HG02885 (cell line): ENCODE results near the gene FOXN3.

Experiments used
- ATAC-seq: cut with Tn5 transposase; IDR thresholded peaks from one replicate; pipeline ENCODE4 v1.9.1; 2021; ENCODE audit warnings: mild to moderate bottlenecking; ENCODE audit not compliant: unreplicated experiment, poor library complexity

FOXN3 gene

GRCh38 chr14:89415159-89415558, 1.9 kb downstream of the FOXN3 start:
- no peak for ATAC-seq

- no peak for ATAC-seq
Observed at GRCh38 chr14:89411976-89412375, 5.1 kb downstream of the FOXN3 start.

- ATAC-seq = no peak
Observed at GRCh38 chr14:89409961-89410360, 7.1 kb downstream of the FOXN3 start.

DNA sequence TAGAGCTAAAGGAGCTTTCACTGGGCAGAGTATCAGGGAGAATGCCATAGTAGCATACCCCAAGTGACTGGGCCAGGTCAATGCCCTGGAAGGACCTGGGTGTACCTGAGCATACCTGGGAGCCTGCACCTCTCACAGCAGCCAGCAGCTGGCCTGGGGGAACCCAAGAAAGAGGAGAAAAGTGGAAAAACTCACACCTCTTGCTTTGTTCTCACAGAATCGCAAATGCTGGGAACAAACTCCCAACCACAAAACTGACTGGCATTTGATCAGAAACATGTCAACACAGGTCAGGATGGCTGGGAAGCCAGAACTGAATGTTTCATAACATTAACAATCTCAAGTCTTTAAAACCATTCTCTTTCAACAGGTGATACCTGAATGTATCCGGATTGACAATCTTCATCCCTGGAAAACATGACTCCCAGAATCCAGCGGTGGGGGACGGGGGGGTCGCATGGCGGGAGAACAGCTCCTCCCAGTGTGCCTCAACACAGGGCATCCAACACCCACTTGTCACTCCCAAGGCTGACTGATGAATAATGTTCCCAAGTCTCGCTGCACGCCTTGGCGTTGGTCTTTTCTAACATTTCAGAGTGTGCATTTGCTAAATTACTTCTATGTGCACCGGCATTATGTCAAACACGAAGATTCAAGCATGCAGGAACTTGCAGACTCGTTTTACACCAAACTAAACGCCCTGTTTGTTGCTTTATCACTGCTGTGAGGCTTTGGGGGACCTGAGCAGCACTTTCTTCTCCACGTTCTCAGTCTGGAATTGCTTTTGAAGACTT, 7.9 kb downstream of the FOXN3 start:
- no peak for ATAC-seq

DNA sequence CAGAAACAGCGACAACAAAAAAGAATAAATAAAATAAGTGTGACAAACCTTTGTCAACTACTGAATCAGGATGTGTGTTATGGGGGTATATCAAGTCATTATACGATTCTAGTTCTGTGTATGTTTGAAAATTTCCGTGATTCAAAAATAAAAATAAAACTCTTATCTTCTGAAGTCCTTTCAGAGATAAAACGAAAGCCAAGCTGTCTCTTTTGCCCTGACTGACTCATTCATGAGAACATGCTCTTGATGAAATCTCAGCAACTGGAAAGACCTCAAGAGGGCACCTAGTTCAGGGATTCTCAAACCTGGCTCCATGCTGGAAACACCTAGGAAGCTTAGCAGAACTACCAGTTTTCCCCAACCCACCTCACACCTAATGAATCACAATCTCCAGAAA, 9.2 kb downstream of the FOXN3 start:
- ATAC-seq = peak; percentile 42

DNA sequence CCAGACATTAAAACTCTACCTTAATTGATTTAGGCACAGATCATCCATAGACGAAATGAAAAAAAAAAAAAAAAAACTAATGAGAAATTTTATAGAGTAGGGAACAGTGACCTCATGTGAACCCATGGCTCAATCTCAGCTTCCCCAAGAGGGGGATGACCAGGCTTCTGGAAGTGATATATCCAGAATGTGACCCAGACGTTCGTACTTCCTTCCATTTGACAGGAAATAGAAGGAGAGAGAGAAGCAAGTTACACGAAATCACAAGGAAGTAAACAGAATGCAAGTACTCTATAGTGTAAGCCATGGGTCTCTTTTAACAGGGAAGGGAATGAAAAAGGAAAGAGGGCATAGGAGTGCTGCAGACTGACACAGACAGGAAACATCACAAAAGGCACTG, 10.1 kb downstream of the FOXN3 start:
- ATAC-seq = no peak

DNA sequence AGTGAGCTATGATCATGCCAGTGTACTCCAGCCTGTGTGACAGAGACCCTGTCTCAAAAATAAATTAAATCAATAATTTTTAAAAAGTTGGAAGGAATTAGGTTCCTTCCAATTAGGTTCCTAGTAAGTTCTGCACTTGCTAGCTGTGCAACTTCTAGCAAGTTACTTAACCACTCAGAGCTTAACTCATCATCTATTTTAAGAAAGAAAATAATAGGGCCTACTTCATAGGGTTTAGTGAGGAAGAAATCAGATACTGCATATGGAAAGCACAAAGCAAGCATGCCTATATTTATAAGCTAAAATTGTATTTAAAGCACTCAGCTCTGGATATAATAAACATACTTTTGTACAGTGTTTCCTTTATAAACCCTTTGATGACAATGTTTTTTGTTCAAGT, 10.7 kb downstream of the FOXN3 start:
- ATAC-seq = no peak

GRCh38 chr14:89405712-89406111, 11.3 kb downstream of the FOXN3 start:
- no peak for ATAC-seq

- no peak for ATAC-seq
Observed at GRCh38 chr14:89402363-89402762, 14.7 kb downstream of the FOXN3 start.

DNA sequence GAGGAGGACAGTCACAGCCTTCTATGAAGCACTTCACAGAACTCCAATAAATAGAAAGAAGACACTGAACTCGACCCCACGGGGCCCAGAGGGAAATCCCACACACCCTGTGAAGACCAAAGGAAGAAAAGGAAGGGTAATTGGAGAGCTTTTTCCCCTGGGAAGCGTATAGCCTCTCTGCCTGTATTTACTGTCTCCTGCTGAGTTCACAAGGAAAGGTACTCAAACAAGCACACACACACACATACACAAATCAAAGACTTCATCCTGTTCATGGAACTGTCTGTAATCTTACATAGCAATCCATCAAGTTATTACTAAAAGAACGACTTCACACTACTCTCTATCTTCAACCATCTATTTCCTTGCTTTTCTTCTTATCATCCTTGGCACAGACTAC, 15.3 kb downstream of the FOXN3 start:
- ATAC-seq = no peak

- ATAC-seq = no peak
Observed at GRCh38 chr14:89401241-89401640, 15.8 kb downstream of the FOXN3 start.

DNA sequence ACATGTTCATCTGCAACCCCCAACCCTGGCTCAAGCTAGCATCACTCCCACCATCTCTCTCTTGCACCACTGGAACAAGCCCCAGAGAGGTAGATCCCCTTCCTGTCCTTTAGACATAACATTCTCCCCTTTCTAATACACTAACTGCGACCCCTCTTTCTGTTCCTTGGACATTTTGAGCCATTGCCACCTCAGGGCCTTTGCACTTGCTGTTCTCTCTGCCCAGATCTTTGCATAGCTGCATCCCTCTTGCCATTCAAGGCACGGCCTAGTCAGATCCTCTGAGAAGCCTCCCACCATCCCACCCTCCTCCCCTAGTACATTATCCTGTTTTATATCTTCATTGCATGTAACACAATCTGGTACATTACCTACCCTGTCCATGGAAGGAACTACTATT, 16.5 kb downstream of the FOXN3 start:
- no peak for ATAC-seq

DNA sequence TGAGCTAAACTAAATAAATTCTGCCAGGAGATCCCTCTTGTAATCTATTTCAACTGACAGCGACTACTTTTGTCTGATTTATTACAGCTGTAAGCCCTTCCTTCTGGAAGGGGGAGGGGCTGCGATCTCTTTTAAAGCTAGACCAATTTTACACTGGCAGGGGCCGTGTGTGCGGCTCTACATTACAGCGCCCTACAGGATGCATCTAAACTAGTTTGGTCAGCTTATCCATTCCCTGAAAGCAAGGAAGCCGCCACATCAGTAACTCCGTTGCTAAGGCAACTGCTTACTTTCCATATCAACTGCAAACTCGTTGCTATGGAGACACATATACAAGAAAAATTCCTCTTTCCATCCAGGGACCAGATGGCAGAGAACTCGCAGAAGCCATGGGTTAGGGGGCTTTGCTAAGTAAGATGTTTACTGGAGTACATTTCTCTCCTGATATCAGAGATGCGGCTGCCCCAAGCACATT, 17.4 kb downstream of the FOXN3 start:
- ATAC-seq = no peak

- no peak for ATAC-seq
Observed at GRCh38 chr14:89399157-89399556, 17.9 kb downstream of the FOXN3 start.

DNA sequence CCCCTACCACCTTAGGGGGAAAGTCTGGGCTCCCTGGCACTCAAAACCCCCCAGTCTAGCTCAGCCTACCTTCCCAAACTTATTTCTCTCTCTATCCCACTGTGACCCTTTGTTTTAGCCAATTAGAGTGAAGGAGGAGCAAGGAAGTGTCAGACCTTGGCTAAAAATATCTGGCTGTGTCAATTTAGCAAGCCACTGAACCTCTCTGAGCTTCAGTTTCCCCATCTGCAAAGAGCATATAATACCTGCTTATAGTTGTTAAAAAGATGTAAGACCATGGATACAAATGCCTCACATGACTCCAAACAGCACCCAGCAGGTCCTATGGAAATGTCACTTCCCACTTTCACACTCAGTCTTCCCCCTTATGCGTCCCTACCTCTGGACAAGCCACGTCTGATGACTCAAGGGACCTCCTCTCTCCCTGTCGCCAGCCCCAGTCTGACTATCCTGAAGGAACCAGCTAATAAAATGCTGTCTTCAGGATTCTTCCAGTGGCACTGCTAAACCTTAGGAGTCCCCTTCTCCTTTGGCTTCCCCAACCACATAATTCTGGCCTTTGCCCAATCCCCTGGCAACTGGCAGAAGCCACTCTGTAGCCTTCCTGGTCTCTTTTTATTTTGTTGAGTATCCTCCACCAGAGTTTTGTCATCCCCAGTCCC, 19.3 kb downstream of the FOXN3 start:
- ATAC-seq = no peak

GRCh38 chr14:89394972-89395371, 22.1 kb downstream of the FOXN3 start:
- no peak for ATAC-seq

GRCh38 chr14:89393222-89393745, 23.7 kb downstream of the FOXN3 start:
- no peak for ATAC-seq

GRCh38 chr14:89392181-89392580, 24.9 kb downstream of the FOXN3 start:
- ATAC-seq = no peak

GRCh38 chr14:89391556-89391955, 25.5 kb downstream of the FOXN3 start:
- ATAC-seq = no peak

DNA sequence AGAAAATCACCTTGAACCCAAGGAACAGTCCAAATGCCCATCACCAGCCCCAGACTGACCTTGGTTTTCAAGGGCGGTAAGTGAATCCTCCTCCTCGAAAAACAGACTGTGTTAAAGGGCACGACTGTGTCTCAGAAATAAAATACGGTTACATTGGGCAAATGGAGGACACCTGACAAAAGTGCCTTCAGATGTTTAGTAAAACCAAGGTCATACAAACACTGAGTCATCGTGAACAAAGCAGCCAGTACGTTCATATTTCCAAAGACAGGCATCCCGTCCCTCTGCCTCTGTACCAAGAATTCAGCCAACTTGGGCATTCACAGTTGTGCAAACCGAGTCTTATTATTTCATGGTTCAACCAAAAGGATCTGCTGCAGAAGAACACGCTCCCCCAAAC, 25.9 kb downstream of the FOXN3 start:
- no peak for ATAC-seq

GRCh38 chr14:89388853-89389252, 28.2 kb downstream of the FOXN3 start:
- no peak for ATAC-seq
